ENCODE results near the gene BSN. TPM values are rescaled to one million over a fixed set of nuclear protein-coding genes. Genes with fewer than 3 reads are reported as not detected.

Gene BSN
- total and polyA plus RNA-seq, 2 of the 4 experiments (the other 2 are of a cell fraction) = under 0.01 to 0.03 TPM

GRCh38 chr3:49531715-49532114 lies 22.6 kb upstream of the BSN start:
- Histone ChIP-seq H3K18ac (ENCODE audit: low read depth, low read length) (no peak overlapping the region), H2BK20ac (ENCODE audit: low read depth, low read length) (no peak overlapping the region), H3K23ac (ENCODE audit: low read depth, low read length) (no peak overlapping the region), H3K27me3 (ENCODE audit: control insufficient read depth, insufficient read depth, low read length) (no peaks in the 10 kb centered on the region), H3K4ac (ENCODE audit: low read depth, low read length) (no peak overlapping the region), H3K36me3 (ENCODE audit: control insufficient read depth, insufficient read depth, low read length) (peaks cover 17% of the 10 kb centered on the region), H4K5ac (ENCODE audit: low read depth, low read length) (no peak overlapping the region), H4K91ac (ENCODE audit: insufficient read depth, low read depth, low read length) (no peak overlapping the region), H3K4me2 (ENCODE audit: low read depth, low read length) (no peak overlapping the region), H3K9me1 (ENCODE audit: insufficient read depth, low read length) (peaks cover 12% of the 10 kb centered on the region; the same call in 1 of the 2 replicates), H3K56ac (ENCODE audit: extremely low read depth, insufficient read depth, low read length) (no peak overlapping the region), H4K8ac (ENCODE audit: low read depth in 2 of 2, low read length in 2 of 2) (no peak overlapping the region), H2AFZ (replicated peaks; ENCODE audit: low read length, poor library complexity) (no peak overlapping the region), H2BK120ac (ENCODE audit: low read depth, low read length) (no peak overlapping the region), H3K9me3 (ENCODE audit: control insufficient read depth, insufficient read depth, low read length) (no peaks in the 10 kb centered on the region), H3K4me1 (ENCODE audit: control insufficient read depth, insufficient read depth, low read length) (peaks cover 7% of the 10 kb centered on the region), H2BK15ac (ENCODE audit: low read depth, low read length) (no peak overlapping the region), H3K4me3 (ENCODE audit: insufficient read depth, low read depth, low read length) (no peak overlapping the region), H2AK5ac (ENCODE audit: low read depth, low read length) (no peak overlapping the region), H3K14ac (replicated peaks; ENCODE audit: low read depth, low read length) (no peak overlapping the region), H4K20me1 (ENCODE audit: insufficient read depth, low read length) (no peaks in the 10 kb centered on the region; the same call in 1 of the 2 replicates), H3K27ac (ENCODE audit: insufficient read depth, low read length) (no peak overlapping the region), H2BK5ac (ENCODE audit: low read depth, low read length, poor library complexity, severe bottlenecking) (no peak overlapping the region), H3K79me1 (ENCODE audit: low read depth in 1 of 2, low read length in 2 of 2) (peaks cover 0 to 3% of the 10 kb centered on the region in 2 experiments; a peak in 2 of 4 replicates), H3K9ac (ENCODE audit: low read depth, low read length) (no peak overlapping the region), H2AK9ac (replicated peaks; ENCODE audit: low read depth, low read length, poor library complexity) (no peak overlapping the region)
- in situ Hi-C loops (cut with MboI; ENCODE audit: low sequenced_read_pairs) (no loop called here), dilution Hi-C loops (cut with HindIII; ENCODE audit: low sequenced_read_pairs, unreplicated experiment) (no loop called here), intact Hi-C loops (cut with micrococcal nuclease) (no loop called here)
- 94% methylated on average over 9 of the region's 16 CpGs; no CpG with 5 or more reads in 1 of the 2 experiments for WGBS, 2 experiments (ENCODE audit: extremely low coverage in 2 of 2, insufficient read length in 1 of 2)
- POLR2A ChIA-PET (ENCODE audit: unreplicated experiment) = no interaction called here
- DNase-seq (no peak), ATAC-seq (ENCODE audit: low read depth) (no peak)
- BruUV-seq (replicated peaks) = no TSS peak
- CTCF ChIA-PET = no interaction called here
- TF ChIP-seq MXI1 (IDR thresholded peaks at IDR 0.05; ENCODE audit: borderline replicate concordance, low read depth, low read length) (no peak), ELK1 (IDR thresholded peaks at IDR 0.05; ENCODE audit: borderline replicate concordance, low read depth, low read length) (no peak), NFE2L2 (IDR thresholded peaks at IDR 0.05; ENCODE audit: low read depth, low read length) (no peak), RCOR1 (IDR thresholded peaks at IDR 0.05; ENCODE audit: insufficient replicate concordance, low read length) (no peak), RFX5 (IDR thresholded peaks at IDR 0.05; ENCODE audit: low read depth, low read length) (no peak), BHLHE40 (IDR thresholded peaks at IDR 0.05; ENCODE audit: low read depth, low read length) (no peak), FOS (IDR thresholded peaks at IDR 0.05; ENCODE audit: low read depth, low read length) (no peak), MAZ (IDR thresholded peaks at IDR 0.05; ENCODE audit: borderline replicate concordance, low read depth, low read length) (no peak), CEBPB (IDR thresholded peaks at IDR 0.05; ENCODE audit: low read depth, low read length) (no peak), MAFK (IDR thresholded peaks at IDR 0.05; ENCODE audit: low read depth, low read length) (no peak)

Data from IMR-90 (cell line).